GM12878 (cell line): Measurements from ENCODE around the gene TLCD2. TPM values are rescaled to one million over a fixed set of nuclear protein-coding genes. Genes with fewer than 3 reads are reported as not detected.
A peak's percentile ranks its signal among the peaks of the same experiment; 100 is the strongest.

Experiments used
- ATAC-seq: fragments of 200-7000 bp; cut with Tn5 transposase; 3 replicates; pipeline ENCODE4 v1.9.1; 2020; ENCODE audit warnings: mild to moderate bottlenecking, moderate library complexity
- BruUV-seq: library from RNA; stranded (reverse); fragments of 400-500 nt; replicated peaks from 2 replicates; lab custom pipeline; 2021; lab: Mats Ljungman, UMichigan
- CTCF ChIA-PET: fragments of 300-600 bp; sonication (Branson Sonifier 250); formaldehyde crosslinking; extraction: SDS; loops from one replicate; lab custom pipeline; 2021; ENCODE audit warnings: inconsistent platforms; lab: Yijun Ruan, JAX
- POLR2A ChIA-PET: fragments of 350-600 bp; formaldehyde crosslinking; extraction: SDS; loops from one replicate; lab custom pipeline; 2021; ENCODE audit warnings: inconsistent platforms; lab: Charles Lee
- RAD21 ChIA-PET: fragments of 300-600 bp; sonication (Branson Sonifier 250); formaldehyde crosslinking; loops from one replicate; lab custom pipeline; 2023; ENCODE audit warnings: antibody characterized with exemption; ENCODE audit not compliant: unreplicated experiment; lab: Charles Lee
- SMC1A ChIA-PET: fragments of 300-600 bp; sonication (Branson Sonifier 250); formaldehyde crosslinking; loops from one replicate; lab custom pipeline; 2023; ENCODE audit not compliant: unreplicated experiment, uncharacterized antibody; lab: Charles Lee
- DNase-seq: peaks from one replicate; pipeline ENCODE4 v3.0.0-alpha.2; 2011; ENCODE audit warnings: low read depth, low spot score
- FAIRE-seq: peaks from 3 replicates; lab custom pipeline; 2011; peaks lifted over from hg19 to GRCh38; lab: Jason Lieb, UNC
- H2AFZ ChIP-seq: 2 replicates; pipeline ENCODE4 v1.6.0; 2011; ENCODE audit warnings: low read depth, low read length, control low read depth; ENCODE audit not compliant: control insufficient read depth
- H3K27ac ChIP-seq: 2 replicates; pipeline ENCODE4 v1.5.1; 2011; ENCODE audit warnings: control low read depth; ENCODE audit not compliant: control insufficient read depth, insufficient read depth
- H3K27me3 ChIP-seq, 2 experiments: replicated peaks in 1 of 2; 2 replicates each; pipeline versions ENCODE4 v1.6.0 to v1.6.1; 2011; ENCODE audit warnings: low read length in 1 of 2; ENCODE audit not compliant: control insufficient read depth in 2 of 2, insufficient read depth in 2 of 2
- H3K36me3 ChIP-seq, 2 experiments: 2 replicates each; pipeline ENCODE4 v1.5.1; 2011; ENCODE audit warnings: low read length in 1 of 2; ENCODE audit not compliant: control insufficient read depth in 2 of 2, insufficient read depth in 2 of 2
- H3K4me1 ChIP-seq: 2 replicates; pipeline ENCODE4 v1.6.1; 2011; ENCODE audit warnings: mild to moderate bottlenecking, low read length, moderate library complexity, mixed read lengths; ENCODE audit not compliant: control insufficient read depth, insufficient read depth
- H3K4me2 ChIP-seq: 2 replicates; pipeline ENCODE4 v1.6.0; 2011; ENCODE audit warnings: control low read depth; ENCODE audit not compliant: control insufficient read depth, insufficient read depth
- H3K4me3 ChIP-seq: fragments of 200-600 bp; sonication (generic); 2 replicates; pipeline ENCODE4 v1.5.1; 2016
- H3K79me2 ChIP-seq: 2 replicates; pipeline ENCODE4 v1.6.0; 2011; ENCODE audit warnings: low read length; ENCODE audit not compliant: control insufficient read depth, insufficient read depth
- H3K9ac ChIP-seq: 2 replicates; pipeline ENCODE4 v1.8.0; 2011; ENCODE audit warnings: low read length, control low read depth, mixed read lengths; ENCODE audit not compliant: control insufficient read depth, insufficient read depth
- H3K9me3 ChIP-seq: replicated peaks from 3 replicates; pipeline ENCODE4 v1.5.1; 2011; ENCODE audit warnings: mild to moderate bottlenecking, low read length; ENCODE audit not compliant: control insufficient read depth, insufficient read depth
- H4K20me1 ChIP-seq: 2 replicates; pipeline ENCODE4 v1.6.0; 2011; ENCODE audit not compliant: control insufficient read depth, insufficient read depth
- ASH2L ChIP-seq: fragments of 300-600, 200-600 bp; sonication (generic); IDR thresholded peaks from 2 replicates; pipeline ENCODE4 v1.6.1; 2017; ENCODE audit warnings: low read depth, mild to moderate bottlenecking, borderline replicate concordance
- BHLHE40 ChIP-seq, 2 experiments: fragments of 450-650 bp in 1 of 2; IDR thresholded peaks; 2 replicates each; pipeline ENCODE4 v1.6.1; 2011 to 2017; ENCODE audit warnings: low read depth in 2 of 2, borderline replicate concordance in 1 of 2, improper control_type of control experiment in 1 of 2, low read length in 1 of 2, mild to moderate bottlenecking in 1 of 2
- ESRRA ChIP-seq: IDR thresholded peaks from 2 replicates; pipeline ENCODE4 v1.6.1; 2012; ENCODE audit warnings: mild to moderate bottlenecking, low read length, improper control_type of control experiment
- FOXK2 ChIP-seq: fragments of 450-650 bp; IDR thresholded peaks from 2 replicates; pipeline ENCODE4 v1.6.1; 2017; ENCODE audit warnings: mild to moderate bottlenecking, moderate library complexity
- GATAD2B ChIP-seq: fragments of 450-650 bp; conservative IDR thresholded peaks from 2 replicates; pipeline ENCODE4 v1.6.1; 2017; ENCODE audit warnings: low read depth, mild to moderate bottlenecking, moderate library complexity
- IKZF2 ChIP-seq, 2 experiments: fragments of 450-650 bp; IDR thresholded peaks; 2 replicates each; pipeline ENCODE4 v1.6.1; 2017; ENCODE audit warnings: mild to moderate bottlenecking in 2 of 2, moderate library complexity in 2 of 2
- JUND ChIP-seq: IDR thresholded peaks from 2 replicates; pipeline ENCODE4 v1.6.1; 2012; ENCODE audit warnings: low read depth, mild to moderate bottlenecking, low read length, improper control_type of control experiment, moderate library complexity
- KDM1A ChIP-seq: fragments of 200-600 bp; sonication (generic); IDR thresholded peaks from 2 replicates; pipeline ENCODE4 v1.6.1; 2016; ENCODE audit warnings: borderline replicate concordance
- MTA3 ChIP-seq: IDR thresholded peaks from 2 replicates; pipeline ENCODE4 v1.6.1; 2012; ENCODE audit warnings: low read length, inconsistent platforms, borderline replicate concordance
- NR2F1 ChIP-seq: fragments of 450-650 bp; conservative IDR thresholded peaks from 2 replicates; pipeline ENCODE4 v1.6.1; 2017; ENCODE audit warnings: mild to moderate bottlenecking
- RAD51 ChIP-seq: fragments of 450-650 bp; IDR thresholded peaks from 2 replicates; pipeline ENCODE4 v1.6.1; 2016; ENCODE audit warnings: moderate library complexity, mild to moderate bottlenecking, inconsistent platforms
- RFX5 ChIP-seq: IDR thresholded peaks from 2 replicates; pipeline ENCODE4 v1.6.1; 2011; ENCODE audit warnings: low read depth, low read length, improper control_type of control experiment
- STAT1 ChIP-seq: fragments of 450-650 bp; conservative IDR thresholded peaks from 2 replicates; pipeline ENCODE4 v1.6.1; 2014; ENCODE audit warnings: antibody characterized with exemption, mild to moderate bottlenecking
- TARDBP ChIP-seq: IDR thresholded peaks from 2 replicates; pipeline ENCODE4 v1.6.1; 2016; ENCODE audit warnings: borderline replicate concordance
- ZNF622 ChIP-seq: fragments of 450-650 bp; IDR thresholded peaks from 2 replicates; pipeline ENCODE4 v1.6.1; 2017; ENCODE audit warnings: mild to moderate bottlenecking, inconsistent platforms
- WGBS: methylation state at CpG from one replicate; pipeline ENCODE4 v1.1.6; 2016; ENCODE audit warnings: low lambda C conversion rate; ENCODE audit not compliant: insufficient replicate concordance, insufficient coverage; ENCODE audit errors: missing lambda C conversion rate; 5-methylcytosine and 5-hydroxymethylcytosine counted together
- in situ Hi-C: fragments of 300-500 bp; cut with MboI; formaldehyde crosslinking; loops from 9 replicates; pipeline ENCODE4 v1.14.3; 2018; ENCODE audit warnings: mixed read lengths
- intact Hi-C: fragments of 100-400 bp; cut with micrococcal nuclease; formaldehyde crosslinking; loops from one replicate; pipeline ENCODE4 v1.14.2; 2022; ENCODE audit not compliant: unreplicated experiment
- polyA plus RNA-seq, 11 experiments: library from polyadenylated mRNA; depleted of rRNA in 4 of 11; unstranded in 6 of 11; stranded (reverse) in 5 of 11; fragments of >200 nt; fragmentation: Nextera tagmentation in 4 of 11; fragmentation: Illumina TruSeq in 1 of 11; extraction: Ambion mirVana in 4 of 11; extraction: Trizol in 1 of 11; gene quantifications; 1 replicate in 1 of 11; 2 replicates in 10 of 11; pipeline versions ENCODE4 v1.2.1 to v1.2.3, GENCODE V29; 2011 to 2016; ENCODE audit warnings: inconsistent platforms in 2 of 11, missing spikeins in 2 of 11, low read depth in 1 of 11
- total RNA-seq, 4 experiments: library from RNA; depleted of rRNA in 3 of 4; stranded (reverse); fragments of >200 nt in 3 of 4; fragmentation: Illumina TruSeq in 1 of 4; extraction: Trizol in 1 of 4; gene quantifications; 2 replicates each; pipeline versions ENCODE4 v1.2.1 to v1.2.3, GENCODE V29; 2013 to 2021
- TF ChIP-seq, protein P1 (sequence below): IDR thresholded peaks from 2 replicates; pipeline ENCODE4 v1.6.1; 2012; ENCODE audit warnings: low read depth, low read length, improper control_type of control experiment
- TF ChIP-seq, protein P2 (sequence below): fragments of 150-350 bp; IDR thresholded peaks from 2 replicates; pipeline ENCODE4 v1.6.1; 2016; ENCODE audit warnings: low read depth, low read length

Gene TLCD2
- total and polyA plus RNA-seq, 10 of the 15 experiments (the other 5 are each of a cell fraction or from before 2014, with no cell fraction given): 0.02 to 0.15 (median 0.05) TPM; not detected in 2

GRCh38 chr17:1752425-1753262 lies 42.5 kb upstream of the TLCD2 start:
- ChIA-PET POLR2A (interaction anchor here (0.5 to 1.3 kb wide), 3 partner anchors 16 to 87 kb away, joined by 4 to 10 read pairs (median 4); no protein-coding TSS in a partner anchor), RAD21 (interaction anchor here (0.7 to 1.7 kb wide), 7 partner anchors 9 to 111 kb away, joined by 3 to 8 read pairs (median 5); partner anchors contain the start of gene SERPINF1), CTCF (interaction anchor here (0.9 to 1.8 kb wide), 10 partner anchors 9 to 665 kb away, joined by 3 to 7 read pairs (median 4); partner anchors contain the start of gene SERPINF1), SMC1A (interaction anchor here (1.3 to 1.9 kb wide), 4 partner anchors 10 to 36 kb away, joined by 3 to 11 read pairs (median 4); partner anchors contain the start of gene SERPINF1)
- no peaks in the 10 kb centered on the region for H3K9me3 ChIP-seq
- no TSS peak for BruUV-seq
- DNase-seq (no peak), FAIRE-seq (no peak), ATAC-seq (peak; percentile 71)
- intact Hi-C loops (no loop called here), in situ Hi-C loops (no loop called here)
- H2AFZ ChIP-seq: no peak overlapping the region
- H3K4me3 ChIP-seq: no peak overlapping the region
- no peak overlapping the region for H3K9ac ChIP-seq
- WGBS: 47% methylated on average over 17 of the region's 18 CpGs
- H3K27me3 ChIP-seq: no peaks in the 10 kb centered on the region
- H4K20me1 ChIP-seq: no peaks in the 10 kb centered on the region
- H3K36me3 ChIP-seq: no peaks in the 10 kb centered on the region
- H3K4me2 ChIP-seq: no peak overlapping the region
- H3K79me2 ChIP-seq: no peaks in the 10 kb centered on the region
- H3K27ac ChIP-seq: no peak overlapping the region
- no peaks in the 10 kb centered on the region for H3K4me1 ChIP-seq
- TF ChIP-seq RAD51: no peak
- TF ChIP-seq ZNF622: no peak
- peak; percentile 53; the same call in 1 of the 2 replicates for TF ChIP-seq GATAD2B
- no peak for TF ChIP-seq JUND
- TF ChIP-seq KDM1A: no peak
- no peak for TF ChIP-seq STAT1
- TF ChIP-seq NR2F1: 0 out of 2 replicates have a peak, but pooled peaks have one; percentile 15
- TF ChIP-seq ESRRA: no peak
- no peak for TF ChIP-seq ASH2L
- no peak for TF ChIP-seq MTA3
- TF ChIP-seq FOXK2: no peak
- TF ChIP-seq TARDBP: no peak
- TF ChIP-seq IKZF2 (IDR thresholded peaks at IDR 0.05): peak in 1 of 2 experiments; percentile 24; a peak in 2 of 4 replicates
- no peak for TF ChIP-seq RFX5
- TF ChIP-seq, protein P1, sequence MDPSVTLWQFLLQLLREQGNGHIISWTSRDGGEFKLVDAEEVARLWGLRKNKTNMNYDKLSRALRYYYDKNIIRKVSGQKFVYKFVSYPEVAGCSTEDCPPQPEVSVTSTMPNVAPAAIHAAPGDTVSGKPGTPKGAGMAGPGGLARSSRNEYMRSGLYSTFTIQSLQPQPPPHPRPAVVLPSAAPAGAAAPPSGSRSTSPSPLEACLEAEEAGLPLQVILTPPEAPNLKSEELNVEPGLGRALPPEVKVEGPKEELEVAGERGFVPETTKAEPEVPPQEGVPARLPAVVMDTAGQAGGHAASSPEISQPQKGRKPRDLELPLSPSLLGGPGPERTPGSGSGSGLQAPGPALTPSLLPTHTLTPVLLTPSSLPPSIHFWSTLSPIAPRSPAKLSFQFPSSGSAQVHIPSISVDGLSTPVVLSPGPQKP: no peak
- TF ChIP-seq BHLHE40 (IDR thresholded peaks at IDR 0.05; ENCODE audit: borderline replicate concordance in 1 of 2, low read depth in 2 of 2, low read length in 1 of 2): peak; percentile 14 to 59; a peak in 1 of 4 replicates
- TF ChIP-seq, protein P2, sequence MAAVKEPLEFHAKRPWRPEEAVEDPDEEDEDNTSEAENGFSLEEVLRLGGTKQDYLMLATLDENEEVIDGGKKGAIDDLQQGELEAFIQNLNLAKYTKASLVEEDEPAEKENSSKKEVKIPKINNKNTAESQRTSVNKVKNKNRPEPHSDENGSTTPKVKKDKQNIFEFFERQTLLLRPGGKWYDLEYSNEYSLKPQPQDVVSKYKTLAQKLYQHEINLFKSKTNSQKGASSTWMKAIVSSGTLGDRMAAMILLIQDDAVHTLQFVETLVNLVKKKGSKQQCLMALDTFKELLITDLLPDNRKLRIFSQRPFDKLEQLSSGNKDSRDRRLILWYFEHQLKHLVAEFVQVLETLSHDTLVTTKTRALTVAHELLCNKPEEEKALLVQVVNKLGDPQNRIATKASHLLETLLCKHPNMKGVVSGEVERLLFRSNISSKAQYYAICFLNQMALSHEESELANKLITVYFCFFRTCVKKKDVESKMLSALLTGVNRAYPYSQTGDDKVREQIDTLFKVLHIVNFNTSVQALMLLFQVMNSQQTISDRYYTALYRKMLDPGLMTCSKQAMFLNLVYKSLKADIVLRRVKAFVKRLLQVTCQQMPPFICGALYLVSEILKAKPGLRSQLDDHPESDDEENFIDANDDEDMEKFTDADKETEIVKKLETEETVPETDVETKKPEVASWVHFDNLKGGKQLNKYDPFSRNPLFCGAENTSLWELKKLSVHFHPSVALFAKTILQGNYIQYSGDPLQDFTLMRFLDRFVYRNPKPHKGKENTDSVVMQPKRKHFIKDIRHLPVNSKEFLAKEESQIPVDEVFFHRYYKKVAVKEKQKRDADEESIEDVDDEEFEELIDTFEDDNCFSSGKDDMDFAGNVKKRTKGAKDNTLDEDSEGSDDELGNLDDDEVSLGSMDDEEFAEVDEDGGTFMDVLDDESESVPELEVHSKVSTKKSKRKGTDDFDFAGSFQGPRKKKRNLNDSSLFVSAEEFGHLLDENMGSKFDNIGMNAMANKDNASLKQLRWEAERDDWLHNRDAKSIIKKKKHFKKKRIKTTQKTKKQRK: no peak
